Measurements from ENCODE around the gene PAK3.
A peak's percentile ranks its signal among the peaks of the same experiment; 100 is the strongest.

PAK3 gene

DNA sequence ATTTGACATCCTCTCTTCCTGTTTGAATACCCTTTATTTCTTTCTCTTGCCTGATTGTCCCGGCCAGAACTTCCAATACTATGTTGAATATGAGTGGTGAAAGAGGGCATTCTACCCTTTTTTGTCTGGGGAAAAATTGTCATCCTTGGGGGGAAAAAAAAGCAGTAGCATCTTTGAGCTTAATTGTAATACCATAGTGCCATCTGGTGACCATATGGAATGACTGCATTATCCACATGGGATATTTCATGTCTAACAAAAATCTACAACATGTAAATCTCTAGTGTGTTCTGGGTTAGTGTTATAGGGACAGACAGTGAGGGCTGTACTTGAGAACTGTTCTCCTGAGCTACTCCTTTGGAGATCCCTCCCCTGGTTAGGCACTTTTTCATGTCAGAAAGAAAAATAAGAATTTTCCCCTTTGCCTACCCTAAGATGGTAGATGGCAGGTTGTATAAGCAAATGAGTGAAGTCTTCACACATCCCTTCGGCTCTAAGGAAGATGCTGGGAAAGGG is 148.3 kb downstream of the PAK3 start:
- Histone ChIP-seq H3K4me2 (ENCODE audit: low read length) (no peak overlapping the region), H2BK15ac (replicated peaks; ENCODE audit: low read depth) (no peak overlapping the region), H2AK5ac (ENCODE audit: low read length) (no peak overlapping the region), H3K27me3 (ENCODE audit: insufficient read depth, low read length, poor library complexity) (no peaks in the 10 kb centered on the region), H3K79me1 (ENCODE audit: low read length) (no peaks in the 10 kb centered on the region), H3K4me1 (ENCODE audit: control insufficient read depth, low read depth, low read length) (no peaks in the 10 kb centered on the region), H4K5ac (ENCODE audit: low read length) (no peak overlapping the region), H3K56ac (ENCODE audit: low read length) (no peak overlapping the region), H2BK5ac (ENCODE audit: low read length) (no peak overlapping the region), H3K36me3 (ENCODE audit: control insufficient read depth, insufficient read depth, low read length) (no peaks in the 10 kb centered on the region), H2BK120ac (ENCODE audit: low read depth, low read length) (no peak overlapping the region), H3K79me2 (ENCODE audit: control insufficient read depth, insufficient read depth, low read length) (no peaks in the 10 kb centered on the region), H3K4me3 (ENCODE audit: low read length) (no peak overlapping the region), H3K18ac (ENCODE audit: low read length) (no peak overlapping the region), H3K23ac (ENCODE audit: low read length) (no peak overlapping the region), H3K9ac (ENCODE audit: low read length) (no peak overlapping the region), H3K4ac (ENCODE audit: low read depth, low read length) (no peak overlapping the region), H3K27ac (ENCODE audit: low read depth, low read length) (no peak overlapping the region), H4K8ac (ENCODE audit: low read depth, low read length) (no peak overlapping the region)
- DNase-seq = peak; percentile 10
- WGBS (ENCODE audit: extremely low coverage, insufficient coverage, low lambda C conversion rate) = no CpG with 5 or more reads among the region's 2 CpGs

DNA sequence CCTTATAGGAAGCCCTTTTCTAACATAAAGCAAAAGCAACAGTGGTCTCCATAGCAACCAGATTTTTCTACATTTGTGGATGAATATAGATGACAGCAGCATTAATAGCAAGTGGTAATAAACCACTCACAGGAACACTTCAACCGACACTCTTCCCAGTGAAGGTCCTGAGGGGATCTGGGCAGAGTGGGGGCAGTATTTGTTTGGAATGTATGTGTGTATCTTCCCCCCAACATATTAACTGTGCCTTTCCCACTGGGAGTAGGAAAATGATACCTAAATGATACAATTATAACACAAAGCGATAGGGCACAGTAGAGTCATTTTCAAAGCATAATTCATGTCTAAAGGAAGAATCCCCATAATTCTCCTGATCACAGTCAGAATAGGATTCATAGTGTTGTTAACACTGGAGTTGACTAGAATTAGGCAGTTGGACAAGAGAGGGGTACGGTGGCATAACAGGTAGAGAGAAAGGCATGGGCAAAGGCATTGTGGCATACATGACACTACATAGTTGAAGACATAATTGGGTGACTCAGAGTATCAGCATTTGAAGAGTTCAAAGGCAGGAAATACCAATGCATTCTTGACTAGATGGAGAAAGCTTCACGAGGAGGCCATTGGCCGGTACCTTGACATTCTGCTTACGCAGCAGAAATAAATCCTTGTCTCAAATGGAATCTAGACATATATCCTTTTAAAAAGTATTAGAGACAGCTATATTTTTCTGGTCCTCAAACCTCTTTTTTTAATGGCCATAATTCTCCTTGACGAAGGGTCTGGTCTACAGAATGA is 159.1 kb downstream of the PAK3 start:
- H3K4me1 ChIP-seq (ENCODE audit: control insufficient read depth, low read depth, low read length) = no peaks in the 10 kb centered on the region

DNA sequence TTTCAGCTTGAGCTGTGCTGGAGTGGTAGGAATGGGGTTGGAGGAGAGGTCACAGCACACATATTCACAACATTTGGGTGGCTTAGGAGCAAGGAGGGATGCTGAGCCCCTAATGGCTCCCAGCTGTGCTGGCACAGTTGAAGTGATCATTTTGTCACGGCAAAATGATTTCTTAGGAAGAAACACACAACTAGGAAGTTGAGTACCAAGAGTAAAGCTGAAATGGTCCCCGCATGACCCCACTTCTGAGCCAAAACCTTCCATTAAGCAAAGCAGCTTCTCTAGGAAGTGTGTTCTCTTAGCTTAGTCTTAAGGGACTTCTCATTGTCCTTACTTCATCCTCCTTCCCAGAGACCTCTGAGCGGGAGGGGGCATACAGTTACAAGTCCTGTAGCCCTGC is 161.7 kb downstream of the PAK3 start:
- WGBS (ENCODE audit: extremely low coverage, insufficient coverage, low lambda C conversion rate) = no CpG with 5 or more reads among the region's 3 CpGs
- Histone ChIP-seq H3K4me3 (ENCODE audit: low read length) (no peak overlapping the region), H3K27me3 (ENCODE audit: insufficient read depth, low read length, poor library complexity) (no peaks in the 10 kb centered on the region), H4K5ac (ENCODE audit: low read length) (no peak overlapping the region), H2BK120ac (ENCODE audit: low read depth, low read length) (peak overlapping the region; percentile 61), H3K4me1 (ENCODE audit: control insufficient read depth, low read depth, low read length) (no peaks in the 10 kb centered on the region), H3K23ac (ENCODE audit: low read length) (no peak overlapping the region), H3K79me1 (ENCODE audit: low read length) (no peaks in the 10 kb centered on the region), H2AK5ac (ENCODE audit: low read length) (no peak overlapping the region), H4K8ac (ENCODE audit: low read depth, low read length) (no peak overlapping the region), H3K79me2 (ENCODE audit: control insufficient read depth, insufficient read depth, low read length) (no peaks in the 10 kb centered on the region), H3K18ac (ENCODE audit: low read length) (no peak overlapping the region), H2BK15ac (replicated peaks; ENCODE audit: low read depth) (no peak overlapping the region), H3K9ac (ENCODE audit: low read length) (no peak overlapping the region), H3K36me3 (ENCODE audit: control insufficient read depth, insufficient read depth, low read length) (no peaks in the 10 kb centered on the region), H2BK5ac (ENCODE audit: low read length) (no peak overlapping the region), H3K4ac (ENCODE audit: low read depth, low read length) (no peak overlapping the region), H3K4me2 (ENCODE audit: low read length) (no peak overlapping the region), H3K56ac (ENCODE audit: low read length) (no peak overlapping the region), H3K27ac (ENCODE audit: low read depth, low read length) (no peak overlapping the region)
- DNase-seq = no peak

More for the DNA sequence above, 159.1 kb downstream of the PAK3 start:
- Histone ChIP-seq H3K56ac (ENCODE audit: low read length) (no peak overlapping the region), H3K4me2 (ENCODE audit: low read length) (no peak overlapping the region), H3K79me1 (ENCODE audit: low read length) (no peaks in the 10 kb centered on the region), H3K4me3 (ENCODE audit: low read length) (no peak overlapping the region), H3K23ac (ENCODE audit: low read length) (no peak overlapping the region), H3K27ac (ENCODE audit: low read depth, low read length) (no peak overlapping the region), H2BK5ac (ENCODE audit: low read length) (no peak overlapping the region), H3K27me3 (ENCODE audit: insufficient read depth, low read length, poor library complexity) (no peaks in the 10 kb centered on the region), H3K4ac (ENCODE audit: low read depth, low read length) (no peak overlapping the region), H2BK15ac (replicated peaks; ENCODE audit: low read depth) (no peak overlapping the region), H4K5ac (ENCODE audit: low read length) (no peak overlapping the region), H3K9ac (ENCODE audit: low read length) (no peak overlapping the region), H2AK5ac (ENCODE audit: low read length) (no peak overlapping the region), H2BK120ac (ENCODE audit: low read depth, low read length) (no peak overlapping the region), H3K36me3 (ENCODE audit: control insufficient read depth, insufficient read depth, low read length) (no peaks in the 10 kb centered on the region), H4K8ac (ENCODE audit: low read depth, low read length) (no peak overlapping the region), H3K79me2 (ENCODE audit: control insufficient read depth, insufficient read depth, low read length) (no peaks in the 10 kb centered on the region), H3K18ac (ENCODE audit: low read length) (no peak overlapping the region)
- WGBS (ENCODE audit: extremely low coverage, insufficient coverage, low lambda C conversion rate) = no CpG with 5 or more reads among the region's 7 CpGs
- DNase-seq = peak; percentile 85

DNA sequence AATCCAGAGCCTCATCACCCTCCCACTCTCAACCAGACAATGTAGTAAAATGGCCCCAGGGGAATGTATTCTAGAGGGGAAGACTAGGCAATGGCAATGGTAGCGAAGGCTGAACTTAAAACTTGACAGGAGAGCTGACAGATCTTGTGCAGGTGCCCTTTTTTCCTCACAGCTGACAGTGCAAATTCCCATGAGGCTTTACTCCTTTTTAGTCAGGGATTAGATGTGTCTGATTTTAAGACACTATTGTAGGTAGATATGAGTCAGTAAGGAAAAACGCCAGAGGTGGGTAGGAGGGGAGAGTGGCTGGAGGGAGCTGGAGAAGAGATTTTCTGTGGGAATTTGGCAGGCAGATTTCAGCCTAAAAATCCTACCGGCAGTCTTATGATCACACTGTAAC is 163.6 kb downstream of the PAK3 start:
- Histone ChIP-seq H3K27me3 (ENCODE audit: insufficient read depth, low read length, poor library complexity) (no peaks in the 10 kb centered on the region), H3K9ac (ENCODE audit: low read length) (no peak overlapping the region), H3K23ac (ENCODE audit: low read length) (no peak overlapping the region), H2BK120ac (ENCODE audit: low read depth, low read length) (no peak overlapping the region), H3K79me2 (ENCODE audit: control insufficient read depth, insufficient read depth, low read length) (no peaks in the 10 kb centered on the region), H3K56ac (ENCODE audit: low read length) (no peak overlapping the region), H3K4me2 (ENCODE audit: low read length) (no peak overlapping the region), H4K8ac (ENCODE audit: low read depth, low read length) (no peak overlapping the region), H2AK5ac (ENCODE audit: low read length) (no peak overlapping the region), H3K27ac (ENCODE audit: low read depth, low read length) (no peak overlapping the region), H3K4me3 (ENCODE audit: low read length) (no peak overlapping the region), H2BK15ac (replicated peaks; ENCODE audit: low read depth) (no peak overlapping the region), H3K79me1 (ENCODE audit: low read length) (no peaks in the 10 kb centered on the region), H2BK5ac (ENCODE audit: low read length) (no peak overlapping the region), H3K4me1 (ENCODE audit: control insufficient read depth, low read depth, low read length) (no peaks in the 10 kb centered on the region), H4K5ac (ENCODE audit: low read length) (no peak overlapping the region), H3K4ac (ENCODE audit: low read depth, low read length) (no peak overlapping the region), H3K36me3 (ENCODE audit: control insufficient read depth, insufficient read depth, low read length) (no peaks in the 10 kb centered on the region), H3K18ac (ENCODE audit: low read length) (no peak overlapping the region)
- no CpG with 5 or more reads among the region's 3 CpGs for WGBS (ENCODE audit: extremely low coverage, insufficient coverage, low lambda C conversion rate)
- DNase-seq = no peak

DNA sequence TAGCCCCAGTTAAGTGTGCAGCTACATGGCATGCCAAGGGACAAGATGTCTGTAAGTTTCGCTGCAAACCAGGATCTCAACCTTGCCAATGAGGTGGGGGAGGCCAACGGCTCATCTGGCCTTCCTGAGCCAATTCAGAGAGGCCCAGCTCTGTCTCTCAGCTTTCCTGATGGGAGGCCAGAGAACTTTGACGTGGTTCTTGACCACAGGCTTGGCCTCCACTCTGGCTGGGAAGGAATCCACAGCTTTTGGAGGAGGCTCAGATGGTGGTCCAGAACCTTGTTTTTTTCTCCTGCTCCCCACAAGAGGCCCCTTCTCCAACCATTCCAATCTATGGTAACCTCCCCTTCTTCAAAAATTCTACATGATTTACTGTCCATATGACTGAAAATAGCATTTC is 164.5 kb downstream of the PAK3 start:
- no peaks in the 10 kb centered on the region for H3K4me1 ChIP-seq (ENCODE audit: control insufficient read depth, low read depth, low read length)
- no peak overlapping the region for H4K5ac ChIP-seq (ENCODE audit: low read length)
- no peak overlapping the region for H3K18ac ChIP-seq (ENCODE audit: low read length)
- no peak overlapping the region for H3K56ac ChIP-seq (ENCODE audit: low read length)
- H3K79me2 ChIP-seq (ENCODE audit: control insufficient read depth, insufficient read depth, low read length) = no peaks in the 10 kb centered on the region
- no peak overlapping the region for H3K9ac ChIP-seq (ENCODE audit: low read length)
- no peak overlapping the region for H2BK5ac ChIP-seq (ENCODE audit: low read length)
- H3K4ac ChIP-seq (ENCODE audit: low read depth, low read length) = no peak overlapping the region
- H3K4me2 ChIP-seq (ENCODE audit: low read length) = no peak overlapping the region
- H4K8ac ChIP-seq (ENCODE audit: low read depth, low read length) = no peak overlapping the region
- H2BK120ac ChIP-seq (ENCODE audit: low read depth, low read length) = no peak overlapping the region
- H2BK15ac ChIP-seq (replicated peaks; ENCODE audit: low read depth) = no peak overlapping the region
- DNase-seq = no peak
- no peak overlapping the region for H3K4me3 ChIP-seq (ENCODE audit: low read length)
- H3K27me3 ChIP-seq (ENCODE audit: insufficient read depth, low read length, poor library complexity) = no peaks in the 10 kb centered on the region
- H3K79me1 ChIP-seq (ENCODE audit: low read length) = no peaks in the 10 kb centered on the region
- WGBS (ENCODE audit: extremely low coverage, insufficient coverage, low lambda C conversion rate) = no CpG with 5 or more reads among the region's 3 CpGs
- H2AK5ac ChIP-seq (ENCODE audit: low read length) = no peak overlapping the region
- H3K23ac ChIP-seq (ENCODE audit: low read length) = no peak overlapping the region
- H3K27ac ChIP-seq (ENCODE audit: low read depth, low read length) = no peak overlapping the region
- H3K36me3 ChIP-seq (ENCODE audit: control insufficient read depth, insufficient read depth, low read length) = no peaks in the 10 kb centered on the region

DNA sequence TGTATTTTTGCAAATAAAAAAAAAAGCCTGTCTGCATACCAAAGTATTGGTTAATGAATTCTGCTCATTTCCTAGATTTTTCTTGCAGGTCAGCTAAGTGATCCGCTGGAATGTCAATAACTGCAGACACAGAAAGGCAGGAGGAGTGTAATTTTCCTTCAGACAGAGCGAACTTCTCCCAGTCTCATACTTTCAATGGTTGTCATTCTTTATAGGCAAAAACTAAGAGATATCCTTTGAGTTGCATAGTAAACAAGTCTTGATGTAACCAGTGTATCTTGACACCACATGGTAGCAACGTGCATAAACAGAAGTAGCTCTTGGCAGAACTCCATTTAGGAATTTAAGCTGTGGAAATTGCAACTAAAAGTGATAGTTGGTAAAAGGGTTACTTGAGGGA is 166.1 kb downstream of the PAK3 start:
- Histone ChIP-seq H3K27ac (ENCODE audit: low read depth, low read length) (no peak overlapping the region), H3K18ac (ENCODE audit: low read length) (no peak overlapping the region), H3K4me3 (ENCODE audit: low read length) (no peak overlapping the region), H4K8ac (ENCODE audit: low read depth, low read length) (no peak overlapping the region), H3K36me3 (ENCODE audit: control insufficient read depth, insufficient read depth, low read length) (no peaks in the 10 kb centered on the region), H4K5ac (ENCODE audit: low read length) (no peak overlapping the region), H3K4me2 (ENCODE audit: low read length) (no peak overlapping the region), H3K27me3 (ENCODE audit: insufficient read depth, low read length, poor library complexity) (no peaks in the 10 kb centered on the region), H3K79me1 (ENCODE audit: low read length) (no peaks in the 10 kb centered on the region), H3K79me2 (ENCODE audit: control insufficient read depth, insufficient read depth, low read length) (no peaks in the 10 kb centered on the region), H3K4me1 (ENCODE audit: control insufficient read depth, low read depth, low read length) (no peaks in the 10 kb centered on the region), H2AK5ac (ENCODE audit: low read length) (no peak overlapping the region), H3K4ac (ENCODE audit: low read depth, low read length) (no peak overlapping the region), H2BK5ac (ENCODE audit: low read length) (no peak overlapping the region), H2BK15ac (replicated peaks; ENCODE audit: low read depth) (no peak overlapping the region), H3K23ac (ENCODE audit: low read length) (no peak overlapping the region), H3K56ac (ENCODE audit: low read length) (no peak overlapping the region), H2BK120ac (ENCODE audit: low read depth, low read length) (no peak overlapping the region), H3K9ac (ENCODE audit: low read length) (no peak overlapping the region)
- DNase-seq = no peak
- WGBS (ENCODE audit: extremely low coverage, insufficient coverage, low lambda C conversion rate) = no CpG with 5 or more reads among the region's 3 CpGs

Data from mesendoderm (in vitro differentiated cells).